GM18867 (cell line): ENCODE data around the gene MAP3K8.
"Not testable (repeated sequence)": the region's sequence is repeated elsewhere in the genome, so short reads cannot be mapped to it uniquely, and the experiment has no call there.

ENCODE experiments used
- ATAC-seq: cut with Tn5 transposase; IDR thresholded peaks from one replicate; pipeline ENCODE4 v1.9.1; 2021; ENCODE audit warnings: mild to moderate bottlenecking, moderate library complexity; ENCODE audit not compliant: unreplicated experiment

The MAP3K8 gene

DNA sequence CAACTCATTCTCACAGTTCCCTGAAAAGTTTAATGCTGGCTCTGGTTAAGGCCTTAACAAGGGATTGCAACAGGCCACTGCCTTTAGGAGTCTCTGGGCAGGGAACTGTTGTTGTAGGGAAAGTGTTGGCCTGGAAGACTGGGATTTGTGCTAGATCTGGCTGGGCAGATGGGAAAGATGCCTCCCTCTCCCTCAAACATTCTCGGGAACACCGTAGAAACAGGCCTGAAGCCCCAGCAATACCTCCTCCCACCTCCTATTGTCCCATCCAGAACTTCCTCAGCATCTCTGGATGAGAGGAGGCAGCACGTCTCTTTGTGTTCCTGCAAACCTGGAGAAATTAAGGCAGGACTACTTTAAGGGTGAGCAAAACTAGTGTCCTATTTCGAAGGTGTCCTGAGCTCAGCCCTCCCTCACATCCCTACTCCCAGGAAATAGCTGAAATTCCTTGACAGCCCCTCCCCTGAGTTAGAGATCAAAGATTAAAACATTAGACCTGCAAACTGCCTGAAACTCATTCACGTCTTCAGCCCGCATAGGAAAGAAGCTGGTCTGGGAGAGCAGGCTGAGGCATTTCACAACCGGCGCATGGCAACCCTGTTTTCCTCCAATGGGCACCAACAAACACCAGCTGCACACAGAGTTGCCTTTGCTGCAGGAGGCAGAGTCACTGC, 10.9 kb upstream of the MAP3K8 start:
- ATAC-seq, result no peak

DNA sequence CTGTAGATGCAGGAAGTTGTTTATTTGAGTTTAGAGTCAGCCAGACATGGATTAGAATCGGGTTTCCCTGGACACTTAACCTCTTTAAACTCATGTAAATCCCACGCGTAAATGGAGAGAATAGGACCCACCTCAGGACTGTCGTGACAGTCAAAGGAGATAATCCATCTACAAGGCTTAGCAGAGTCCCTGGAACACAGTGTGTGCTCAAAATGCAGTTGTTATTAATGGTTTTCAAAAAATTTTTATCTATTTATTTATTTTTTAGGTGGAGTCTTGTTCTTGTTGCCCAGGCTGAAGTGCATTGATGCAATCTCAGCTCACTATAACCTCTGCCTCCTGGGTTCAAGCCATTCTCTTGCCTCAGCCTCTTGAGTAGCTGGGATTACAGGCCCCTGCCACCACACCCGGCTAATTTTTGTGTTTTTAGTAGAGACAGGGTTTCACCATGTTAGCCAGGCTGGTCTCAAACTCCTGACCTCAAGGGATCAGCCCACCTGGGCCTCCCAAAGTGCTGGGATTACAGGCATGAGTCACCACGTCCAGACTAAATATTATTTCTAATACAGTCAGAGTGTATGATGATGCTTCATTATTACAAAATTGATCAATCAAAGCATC, 10.2 kb upstream of the MAP3K8 start:
- not testable (repeated sequence) for ATAC-seq

- no peak for ATAC-seq
Measured at GRCh38 chr10:30425336-30426075, 8.5 kb upstream of the MAP3K8 start.

- no peak for ATAC-seq
Measured at GRCh38 chr10:30430544-30431298, 3.3 kb upstream of the MAP3K8 start.

DNA sequence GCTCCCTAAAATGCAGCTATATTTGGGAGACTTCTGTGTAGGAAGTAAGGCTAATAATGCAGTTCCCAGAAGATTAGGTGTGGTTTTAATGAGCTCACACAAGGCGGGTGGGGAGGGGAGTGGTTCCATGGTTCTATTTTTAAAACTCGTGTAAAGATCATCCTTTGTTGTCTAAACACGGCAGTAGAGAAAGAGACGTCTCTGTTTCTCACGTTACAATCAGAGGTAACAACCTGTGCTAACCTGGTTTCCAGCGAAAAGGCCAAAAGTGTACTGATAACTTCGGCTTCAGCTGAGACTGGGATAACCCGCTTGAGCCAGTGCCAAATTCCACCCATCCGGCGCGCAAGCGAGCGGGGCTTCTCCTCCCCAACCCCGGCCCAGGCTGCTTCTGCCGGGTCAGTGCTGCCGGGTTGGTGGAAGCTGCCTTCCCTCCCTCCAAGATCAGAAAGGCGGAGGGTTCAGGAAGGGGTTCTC, 2.5 kb upstream of the MAP3K8 start:
- no peak for ATAC-seq

DNA sequence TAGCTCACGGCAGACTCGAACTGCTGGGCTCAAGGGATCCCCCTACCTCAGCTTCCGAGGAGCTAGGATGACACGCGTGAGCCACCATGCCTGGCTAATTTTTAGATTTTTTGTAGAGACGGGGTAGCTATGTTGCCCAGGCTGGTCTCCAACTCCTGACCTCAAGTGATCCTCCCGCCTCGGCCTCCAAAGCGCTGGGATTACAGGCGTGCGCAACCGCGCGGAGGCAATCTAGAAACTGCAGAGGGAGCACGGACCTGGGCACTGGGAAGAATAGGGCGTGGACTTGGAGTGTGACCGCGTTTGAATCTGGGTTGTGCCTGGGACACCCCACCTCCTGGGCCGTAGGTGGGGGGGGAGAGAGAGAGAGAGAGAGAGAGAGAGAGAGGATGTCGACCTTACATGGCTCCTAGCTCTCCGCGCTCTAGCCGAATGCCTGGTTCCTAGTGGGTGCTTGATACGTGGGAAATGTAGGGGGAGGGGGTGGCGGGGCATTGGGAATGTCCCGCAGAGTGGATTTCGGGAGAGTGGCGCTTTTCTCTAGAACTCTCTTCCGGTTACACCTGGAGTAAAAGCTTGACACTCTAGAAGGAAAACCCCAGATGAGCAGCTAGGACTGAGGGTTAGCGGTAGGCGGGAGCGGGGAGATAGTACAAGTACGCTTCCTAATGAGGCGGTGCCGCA, 1.2 kb upstream of the MAP3K8 start:
- ATAC-seq, result peak; percentile 1

- ATAC-seq, result peak; percentile 28
Measured at GRCh38 chr10:30433306-30433729, 666 bp upstream of the MAP3K8 start.

DNA sequence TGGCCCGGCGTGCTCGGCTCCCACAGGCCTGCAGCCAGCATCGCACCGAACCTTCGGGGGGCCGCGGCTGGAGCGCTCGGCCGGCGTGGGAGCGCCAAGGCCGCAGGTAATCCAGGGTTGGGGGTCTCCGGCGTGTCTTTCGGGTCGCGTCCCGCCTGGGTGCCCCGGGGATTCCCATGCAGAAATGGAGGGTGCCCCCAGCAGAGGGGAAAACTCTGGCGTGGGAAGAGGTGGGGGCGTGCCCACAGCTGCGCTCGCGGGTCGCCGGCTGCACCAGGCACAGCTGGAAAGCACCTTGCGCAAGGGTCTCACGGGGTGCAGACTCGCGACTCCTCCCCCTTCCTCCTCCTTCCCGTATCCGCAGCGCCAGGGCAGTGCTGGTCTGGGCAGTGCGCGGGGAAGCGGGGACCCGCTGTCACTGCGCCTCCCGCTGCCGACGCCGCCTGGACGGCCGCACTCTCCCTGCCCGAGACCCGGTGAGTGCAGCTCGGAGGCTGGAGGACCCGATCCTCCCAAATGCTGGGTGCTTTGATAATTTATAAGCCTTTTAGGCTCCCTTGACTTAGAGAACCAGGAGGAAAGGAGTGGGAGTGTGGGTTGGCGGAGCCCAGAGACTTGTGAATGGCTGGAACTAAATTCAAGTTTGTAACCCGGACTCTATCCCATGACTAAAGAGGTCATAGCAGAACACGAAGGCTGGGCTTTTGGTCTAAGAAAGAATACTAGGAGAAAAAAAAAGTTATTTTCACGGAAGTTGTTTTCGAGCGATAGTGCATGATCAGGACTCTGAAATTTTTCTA, 489 bp downstream of the MAP3K8 start:
- ATAC-seq, result peak; percentile 41

- no peak for ATAC-seq
Measured at GRCh38 chr10:30435073-30435422, 1.1 kb downstream of the MAP3K8 start.

DNA sequence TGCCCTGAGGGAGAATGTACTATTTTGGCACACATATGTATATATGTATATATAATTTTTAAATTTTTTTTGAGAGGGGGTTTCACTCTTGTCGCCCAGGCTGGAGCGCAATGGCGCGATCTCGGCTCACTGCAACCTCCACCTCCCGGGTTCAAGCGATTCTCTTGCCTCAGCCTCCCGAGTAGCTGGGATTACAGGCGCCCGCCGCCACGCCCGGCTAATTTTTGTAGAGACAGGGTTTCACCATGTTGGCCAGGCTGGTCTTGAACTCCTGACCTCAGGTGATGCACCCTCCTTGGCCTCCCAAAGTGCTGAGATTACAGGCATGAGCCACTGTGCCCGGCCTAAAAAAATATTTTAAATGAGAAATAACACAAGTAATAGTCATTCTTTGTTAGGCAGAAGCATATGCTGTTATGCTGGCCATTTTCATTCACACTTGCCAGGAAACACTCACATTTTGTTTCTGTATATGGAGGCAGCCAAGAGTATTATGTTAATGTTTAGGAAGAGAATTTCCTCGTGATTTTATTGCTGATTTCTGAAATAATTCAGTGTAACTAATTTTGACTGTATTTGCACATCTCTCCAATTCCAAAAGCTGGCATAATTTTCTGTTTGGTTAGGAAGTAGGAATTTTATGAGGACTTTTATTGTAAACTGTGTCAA, 1.6 kb downstream of the MAP3K8 start:
- not testable (repeated sequence) for ATAC-seq

DNA sequence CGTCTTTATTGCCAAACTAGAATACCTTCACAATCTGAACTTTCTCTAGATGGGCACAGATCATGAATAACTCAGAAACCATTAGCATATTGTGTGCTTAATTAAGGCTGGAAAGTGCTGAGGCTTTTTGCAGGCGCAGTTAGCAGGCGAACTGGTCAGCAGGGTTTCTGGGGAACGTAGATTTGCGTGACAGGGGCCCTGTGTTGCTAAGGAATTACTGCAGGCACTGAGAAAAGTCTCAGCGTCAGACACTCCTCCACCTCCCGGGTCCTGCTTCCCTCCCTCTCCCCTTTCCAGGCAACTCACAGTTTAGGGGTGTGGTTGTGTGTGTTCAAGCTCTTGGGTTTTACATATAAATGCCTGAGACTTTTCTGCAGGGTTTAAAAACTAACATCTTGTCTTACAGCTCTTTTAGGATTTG, 2.2 kb downstream of the MAP3K8 start:
- ATAC-seq, result no peak

DNA sequence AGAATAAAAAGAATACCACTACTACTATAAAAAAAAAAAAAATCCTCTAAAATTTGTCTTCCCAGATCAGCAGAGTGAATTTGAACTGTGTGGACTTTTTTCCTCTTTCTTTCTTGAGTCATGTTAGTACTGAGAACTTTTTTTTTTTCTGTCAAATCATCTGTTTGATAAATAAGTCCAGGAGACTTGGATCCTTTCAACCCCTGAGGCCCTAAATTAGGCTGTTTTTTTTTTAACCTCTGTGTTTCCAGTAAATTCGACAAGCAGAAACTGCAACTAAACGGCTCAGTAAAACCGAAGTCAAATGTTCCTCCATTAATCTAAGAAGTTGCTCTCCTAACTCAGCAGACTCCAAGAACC, 2.7 kb downstream of the MAP3K8 start:
- ATAC-seq, result no peak

DNA sequence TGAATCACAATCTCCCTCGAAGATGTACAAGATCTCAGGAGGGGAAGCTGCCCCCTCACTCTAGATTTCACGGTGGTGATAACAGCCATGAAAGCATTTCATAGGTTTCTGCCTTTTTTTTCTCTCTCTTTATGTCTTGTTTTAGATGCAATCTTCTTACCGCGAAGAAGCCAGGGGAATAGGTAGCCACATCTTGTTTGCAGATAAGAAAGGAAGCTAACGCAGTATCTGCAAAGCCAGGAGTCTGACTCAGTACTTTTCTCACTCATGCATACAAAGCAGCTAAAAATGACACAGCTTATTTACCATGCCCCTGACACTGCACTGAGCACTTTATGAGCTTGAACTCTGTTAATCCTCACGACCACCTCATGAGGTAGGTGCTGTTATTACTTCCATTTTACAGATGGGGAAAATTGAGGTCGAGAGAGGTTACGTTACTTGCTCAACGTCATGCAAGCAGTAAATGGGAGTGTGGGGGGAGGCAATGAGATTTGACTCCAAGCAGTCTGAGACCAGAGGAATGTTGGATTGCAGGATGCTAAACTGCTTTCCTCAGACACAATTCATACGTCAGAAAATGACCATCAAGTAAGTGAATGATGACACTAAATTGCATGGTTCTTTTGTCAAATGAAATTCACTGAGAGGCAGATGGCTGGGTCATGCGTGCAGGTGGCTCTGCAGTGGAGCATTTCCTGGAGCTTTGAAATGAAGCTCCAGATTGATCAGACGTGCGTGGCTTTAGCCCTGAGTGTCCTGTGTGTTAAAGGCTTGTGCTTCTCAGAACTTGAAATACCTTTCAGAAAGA, 3.3 kb downstream of the MAP3K8 start:
- no peak for ATAC-seq

DNA sequence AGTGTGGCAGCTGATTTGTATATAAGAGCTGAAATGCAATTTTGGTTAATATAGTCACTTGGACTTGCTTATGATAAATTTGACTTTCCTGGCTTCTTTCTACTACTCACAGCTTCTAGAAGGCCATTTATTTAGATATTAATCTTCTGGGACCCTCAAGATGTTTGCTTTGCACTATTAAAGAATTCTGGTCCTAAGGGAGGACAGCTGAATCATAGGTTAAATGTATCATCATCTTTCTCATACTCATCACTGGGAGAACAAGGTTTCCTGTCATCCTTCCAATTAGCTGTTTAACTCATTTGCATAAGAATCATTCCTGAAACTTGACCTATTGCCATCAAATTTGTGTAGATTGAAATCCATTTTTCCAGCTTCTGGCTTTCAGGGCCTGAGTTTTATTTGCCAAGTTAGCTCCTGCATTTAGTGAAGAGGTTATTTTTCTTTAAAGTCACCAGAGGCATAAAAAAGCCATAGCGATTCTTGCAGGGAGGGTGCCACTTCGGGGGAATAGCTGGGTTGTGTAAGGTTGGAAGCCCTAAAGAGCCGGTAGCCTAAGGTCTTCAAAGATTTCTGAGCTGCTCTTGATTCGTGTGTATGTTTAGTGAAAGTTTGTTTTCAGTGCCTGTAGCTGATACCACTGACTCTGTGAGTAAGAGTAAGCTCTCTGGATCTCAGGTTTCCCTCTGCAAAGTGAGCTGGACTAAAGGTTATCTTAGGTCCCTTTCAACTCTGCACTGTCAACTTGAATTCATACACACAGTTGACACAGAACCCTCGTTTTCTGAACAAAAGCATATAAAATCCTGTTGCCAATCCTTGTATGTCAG, 4.3 kb downstream of the MAP3K8 start:
- ATAC-seq, result no peak

- no peak for ATAC-seq
Measured at GRCh38 chr10:30439931-30440330, 5.9 kb downstream of the MAP3K8 start.

- ATAC-seq, result no peak
Measured at GRCh38 chr10:30442019-30442606, 8.1 kb downstream of the MAP3K8 start.

- no peak for ATAC-seq
Measured at GRCh38 chr10:30443049-30443448, 9.1 kb downstream of the MAP3K8 start.
